ENCODE results near the gene SBSN.

GRCh38 chr19:35508129-35508528 is 20.0 kb downstream of the SBSN start:
- no peak for TF ChIP-seq CTCF (IDR thresholded peaks at IDR 0.05)
- TF ChIP-seq, protein P1, sequence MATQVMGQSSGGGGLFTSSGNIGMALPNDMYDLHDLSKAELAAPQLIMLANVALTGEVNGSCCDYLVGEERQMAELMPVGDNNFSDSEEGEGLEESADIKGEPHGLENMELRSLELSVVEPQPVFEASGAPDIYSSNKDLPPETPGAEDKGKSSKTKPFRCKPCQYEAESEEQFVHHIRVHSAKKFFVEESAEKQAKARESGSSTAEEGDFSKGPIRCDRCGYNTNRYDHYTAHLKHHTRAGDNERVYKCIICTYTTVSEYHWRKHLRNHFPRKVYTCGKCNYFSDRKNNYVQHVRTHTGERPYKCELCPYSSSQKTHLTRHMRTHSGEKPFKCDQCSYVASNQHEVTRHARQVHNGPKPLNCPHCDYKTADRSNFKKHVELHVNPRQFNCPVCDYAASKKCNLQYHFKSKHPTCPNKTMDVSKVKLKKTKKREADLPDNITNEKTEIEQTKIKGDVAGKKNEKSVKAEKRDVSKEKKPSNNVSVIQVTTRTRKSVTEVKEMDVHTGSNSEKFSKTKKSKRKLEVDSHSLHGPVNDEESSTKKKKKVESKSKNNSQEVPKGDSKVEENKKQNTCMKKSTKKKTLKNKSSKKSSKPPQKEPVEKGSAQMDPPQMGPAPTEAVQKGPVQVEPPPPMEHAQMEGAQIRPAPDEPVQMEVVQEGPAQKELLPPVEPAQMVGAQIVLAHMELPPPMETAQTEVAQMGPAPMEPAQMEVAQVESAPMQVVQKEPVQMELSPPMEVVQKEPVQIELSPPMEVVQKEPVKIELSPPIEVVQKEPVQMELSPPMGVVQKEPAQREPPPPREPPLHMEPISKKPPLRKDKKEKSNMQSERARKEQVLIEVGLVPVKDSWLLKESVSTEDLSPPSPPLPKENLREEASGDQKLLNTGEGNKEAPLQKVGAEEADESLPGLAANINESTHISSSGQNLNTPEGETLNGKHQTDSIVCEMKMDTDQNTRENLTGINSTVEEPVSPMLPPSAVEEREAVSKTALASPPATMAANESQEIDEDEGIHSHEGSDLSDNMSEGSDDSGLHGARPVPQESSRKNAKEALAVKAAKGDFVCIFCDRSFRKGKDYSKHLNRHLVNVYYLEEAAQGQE (IDR thresholded peaks at IDR 0.05): no peak
- TF ChIP-seq MYC (IDR thresholded peaks at IDR 0.05; ENCODE audit: borderline replicate concordance, low read length): no peak
- no peak for TF ChIP-seq ZSCAN20 (CRISPR knock-in tag; IDR thresholded peaks at IDR 0.05)
- TF ChIP-seq POLR2A (IDR thresholded peaks at IDR 0.05; ENCODE audit: low read length): no peak
- no peak for TF ChIP-seq CEBPB (IDR thresholded peaks at IDR 0.05)
- TF ChIP-seq TP53 (CRISPR knock-in tag; IDR thresholded peaks at IDR 0.05): no peak
- no peak for TF ChIP-seq HDAC2 (IDR thresholded peaks at IDR 0.05)
- no peak for TF ChIP-seq HMGXB4 (CRISPR knock-in tag; IDR thresholded peaks at IDR 0.05; ENCODE audit: borderline replicate concordance)
- TF ChIP-seq ESRRA (IDR thresholded peaks at IDR 0.05; ENCODE audit: borderline replicate concordance, low read length): no peak
- TF ChIP-seq BHLHE40 (IDR thresholded peaks at IDR 0.05; ENCODE audit: low read depth, low read length): no peak
- TF ChIP-seq HOXA7 (CRISPR knock-in tag; IDR thresholded peaks at IDR 0.05): no peak
- TF ChIP-seq SMC3 (IDR thresholded peaks at IDR 0.05): no peak
- TF ChIP-seq CBX8 (IDR thresholded peaks at IDR 0.05): no peak

Data from A549 (cell line).